GM21526 (cell line): ENCODE data around the gene MCFD2.
"Not testable (repeated sequence)": the region's sequence is repeated elsewhere in the genome, so short reads cannot be mapped to it uniquely, and the experiment has no call there.

Experiments used
- ATAC-seq: cut with Tn5 transposase; IDR thresholded peaks from one replicate; pipeline ENCODE4 v1.9.1; 2021; ENCODE audit warnings: moderate library complexity; ENCODE audit not compliant: unreplicated experiment, low FRiP score

Gene MCFD2

GRCh38 chr2:46904908-46905678, 10.5 kb downstream of the MCFD2 start:
- ATAC-seq: not testable (repeated sequence)

GRCh38 chr2:46902980-46903379, 12.6 kb downstream of the MCFD2 start:
- ATAC-seq: not testable (repeated sequence)

GRCh38 chr2:46902465-46902864, 13.1 kb downstream of the MCFD2 start:
- no peak for ATAC-seq

- ATAC-seq: no peak
These were observed 14.0 kb downstream of the MCFD2 start for GRCh38 chr2:46901611-46902010.

GRCh38 chr2:46900381-46900780, 15.2 kb downstream of the MCFD2 start:
- ATAC-seq: no peak

- ATAC-seq: no peak
These were observed 16.6 kb downstream of the MCFD2 start for GRCh38 chr2:46899053-46899452.

- no peak for ATAC-seq
These were observed 17.6 kb downstream of the MCFD2 start for GRCh38 chr2:46898024-46898423.

- no peak for ATAC-seq
These were observed 22.2 kb downstream of the MCFD2 start for GRCh38 chr2:46893269-46893939.

GRCh38 chr2:46891956-46892553, 23.6 kb downstream of the MCFD2 start:
- ATAC-seq: no peak

GRCh38 chr2:46888421-46888952, 27.1 kb downstream of the MCFD2 start:
- ATAC-seq: no peak

GRCh38 chr2:46887028-46887885, 28.3 kb downstream of the MCFD2 start:
- ATAC-seq: no peak

GRCh38 chr2:46886268-46887027, 29.2 kb downstream of the MCFD2 start:
- no peak for ATAC-seq

- no peak for ATAC-seq
These were observed 30.2 kb downstream of the MCFD2 start for GRCh38 chr2:46885376-46885775.

GRCh38 chr2:46879511-46879910, 36.1 kb downstream of the MCFD2 start:
- no peak for ATAC-seq

- no peak for ATAC-seq
These were observed 36.7 kb downstream of the MCFD2 start for GRCh38 chr2:46878886-46879285.

- ATAC-seq: no peak
These were observed 37.2 kb downstream of the MCFD2 start for GRCh38 chr2:46878240-46878877.

- no peak for ATAC-seq
These were observed 37.9 kb downstream of the MCFD2 start for GRCh38 chr2:46877619-46878113.

- no peak for ATAC-seq
These were observed 38.7 kb downstream of the MCFD2 start for GRCh38 chr2:46876741-46877384.
